CD1c-positive myeloid dendritic cell (primary cell): ENCODE results near the gene PTOV1.

Source experiments
- DNase-seq: peaks from one replicate; pipeline ENCODE4 v3.0.0-alpha.2; 2016; ENCODE audit errors: extremely low spot score

PTOV1 gene

DNA sequence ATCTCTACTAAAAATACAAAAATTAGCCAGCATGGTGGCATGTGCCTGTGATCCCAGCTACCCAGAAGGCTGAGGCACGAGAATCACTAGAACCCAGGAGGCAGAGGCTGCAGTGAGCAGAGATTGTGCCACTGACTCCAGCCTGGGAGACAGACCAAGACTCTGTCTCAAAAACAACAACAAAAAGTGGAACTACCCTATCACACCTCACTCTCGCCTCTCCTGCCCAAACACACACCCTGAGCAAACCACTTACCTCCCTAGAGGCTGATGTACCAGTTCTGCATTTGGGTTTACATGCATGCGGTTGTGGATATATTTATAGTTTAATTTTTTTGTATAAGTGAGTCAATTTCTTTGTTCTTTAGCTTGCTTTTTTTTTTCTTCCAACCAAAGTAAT lies 7.7 kb upstream of the PTOV1 start:
- DNase-seq: peak; percentile 13

DNA sequence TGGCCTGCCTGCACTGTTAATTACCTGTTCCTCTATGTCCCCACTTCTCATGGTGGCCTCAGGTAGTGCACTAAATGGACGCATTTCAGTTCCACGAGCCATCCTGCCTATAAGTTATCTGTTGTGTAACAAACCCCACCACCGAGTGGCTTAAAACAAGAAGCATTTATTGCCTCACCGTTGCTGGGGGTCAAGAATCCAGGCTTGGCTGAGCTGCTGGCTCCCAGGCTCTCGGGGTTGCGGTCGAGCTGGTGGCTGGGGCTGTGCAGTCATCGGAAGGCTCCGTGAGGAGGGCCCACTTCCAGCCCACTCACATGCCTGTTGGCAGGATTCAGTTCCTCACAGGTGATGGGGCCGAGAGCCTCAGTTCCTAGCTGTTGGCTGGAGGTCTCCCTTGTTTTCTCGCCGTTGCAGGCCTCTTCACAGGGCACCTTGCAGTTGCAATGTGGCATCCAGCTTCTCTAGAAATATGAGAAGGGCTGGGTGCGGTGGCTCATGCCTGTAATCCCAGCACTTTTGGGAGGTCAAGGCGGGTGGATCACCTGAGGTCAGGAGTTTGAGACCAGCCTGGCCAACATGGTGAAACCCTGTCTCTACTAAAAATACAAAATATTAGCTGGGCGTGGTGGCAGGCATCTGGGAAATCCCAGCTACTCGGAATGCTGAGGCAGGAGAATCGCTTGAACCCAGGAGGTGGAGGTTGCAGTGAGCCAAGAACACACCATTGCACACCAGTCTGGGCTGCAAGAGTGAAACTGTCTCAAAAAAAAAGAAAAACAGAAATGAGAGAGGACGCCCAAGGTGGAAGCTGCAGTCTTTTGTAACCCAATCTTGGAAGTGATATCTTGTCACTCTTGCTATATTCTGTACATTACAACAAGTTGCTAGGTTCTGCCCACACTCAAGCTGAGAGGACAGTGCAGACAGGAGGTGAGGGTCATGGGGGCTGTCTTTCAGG lies 6.5 kb upstream of the PTOV1 start:
- peak; percentile 56 for DNase-seq

GRCh38 chr19:49845414-49845813 lies 5.5 kb upstream of the PTOV1 start:
- no peak for DNase-seq

- DNase-seq: no peak
Observed at GRCh38 chr19:49846408-49846807, 4.6 kb upstream of the PTOV1 start.

- peak; percentile 72 for DNase-seq
Observed at GRCh38 chr19:49847731-49848696, 2.9 kb upstream of the PTOV1 start.

DNA sequence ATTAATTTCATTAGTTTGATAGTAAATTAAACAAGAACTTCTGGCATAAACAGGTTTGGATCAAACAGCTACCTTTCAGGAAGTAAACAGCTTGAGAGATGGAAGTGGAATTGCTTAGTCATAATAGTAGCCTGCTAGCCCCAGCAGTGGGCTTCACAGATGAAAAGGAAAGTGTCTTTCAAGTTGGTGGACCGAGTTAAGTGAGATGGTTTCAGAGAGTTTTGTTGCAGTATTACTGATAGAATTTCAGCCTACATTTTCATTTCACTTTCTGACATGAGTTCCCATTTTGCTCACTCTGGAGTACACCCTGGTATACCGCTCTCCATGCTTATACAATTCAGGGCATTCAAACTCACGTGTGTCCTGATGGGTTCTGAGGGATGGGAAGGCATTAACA lies 2.0 kb upstream of the PTOV1 start:
- peak; percentile 31 for DNase-seq

DNA sequence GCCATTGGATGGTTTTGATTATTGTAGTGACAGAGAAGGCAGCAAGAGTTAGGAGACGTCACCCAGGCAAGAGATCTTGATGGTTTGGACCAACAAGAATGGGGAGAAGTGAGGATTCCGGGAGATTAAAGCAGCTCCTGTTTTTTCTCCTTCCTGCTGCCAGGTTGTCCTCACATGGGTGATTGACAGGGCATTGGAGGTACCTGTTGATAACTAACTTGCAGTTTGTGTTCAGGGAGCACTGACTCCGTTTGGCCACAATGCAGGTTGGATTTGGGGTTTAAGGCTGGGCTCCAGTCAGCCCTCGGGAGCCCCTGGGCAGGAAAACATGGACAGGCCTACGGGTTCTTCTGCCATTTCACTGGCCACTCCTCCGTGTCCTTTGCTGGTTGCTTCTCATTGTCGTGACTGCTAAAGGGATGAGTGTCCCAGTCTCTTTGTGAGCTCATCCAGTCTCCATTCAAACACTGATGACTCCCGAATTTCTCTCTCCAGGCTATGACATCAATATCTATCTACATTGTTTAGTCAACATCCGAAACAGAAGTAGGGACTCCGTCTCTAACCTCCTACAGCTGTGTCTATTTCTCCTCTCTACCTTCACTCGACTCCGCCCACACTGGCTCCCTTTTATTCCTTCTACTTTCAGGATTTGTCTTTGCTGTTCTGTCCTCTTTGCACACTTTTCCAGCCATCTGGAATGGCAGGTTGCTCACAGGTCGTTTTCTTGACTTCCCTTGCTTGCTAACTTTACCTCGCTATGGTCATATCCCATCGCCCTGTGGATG lies 1.3 kb upstream of the PTOV1 start:
- no peak for DNase-seq

- DNase-seq: no peak
Observed at GRCh38 chr19:49850221-49850486, 805 bp upstream of the PTOV1 start.

DNA sequence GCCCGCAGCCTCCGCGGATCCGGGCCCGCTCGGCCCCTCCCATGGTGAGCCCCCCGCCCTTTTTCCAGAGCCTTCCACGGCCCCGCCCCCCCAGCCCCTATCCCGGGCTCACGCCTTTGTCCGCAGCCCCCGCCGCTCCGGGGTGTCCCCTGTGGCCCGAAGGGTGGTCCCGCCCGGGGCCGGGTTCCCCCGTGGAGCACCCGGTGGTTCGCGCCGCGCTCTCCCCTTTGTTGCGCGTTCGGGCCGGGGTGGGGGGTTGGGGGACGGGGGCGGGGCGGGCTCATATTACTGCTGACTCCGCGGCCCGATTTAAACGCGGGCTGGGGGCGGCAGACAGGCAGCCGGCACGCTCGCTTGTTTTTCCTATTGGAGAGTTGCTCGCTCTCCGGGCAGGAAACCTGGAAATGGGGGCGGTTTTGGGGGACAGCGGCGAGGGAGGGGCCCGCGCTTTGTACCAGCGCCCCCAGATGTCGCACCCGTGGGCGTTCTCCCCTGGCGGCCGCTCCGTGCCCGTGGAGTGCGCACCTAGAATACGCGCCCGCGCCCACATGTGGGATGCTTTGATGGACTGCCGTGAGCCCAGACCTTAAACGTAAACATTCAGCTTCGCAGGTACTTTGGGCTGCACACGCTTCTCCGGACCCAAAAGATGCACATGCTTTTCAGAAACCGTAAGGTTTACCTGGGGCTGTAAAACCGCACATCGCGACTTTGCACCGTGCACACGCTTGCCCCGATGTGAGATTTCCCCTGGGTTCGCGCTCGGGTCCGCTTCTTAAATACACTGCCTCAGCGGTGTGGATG lies 699 bp downstream of the PTOV1 start:
- no peak for DNase-seq

DNA sequence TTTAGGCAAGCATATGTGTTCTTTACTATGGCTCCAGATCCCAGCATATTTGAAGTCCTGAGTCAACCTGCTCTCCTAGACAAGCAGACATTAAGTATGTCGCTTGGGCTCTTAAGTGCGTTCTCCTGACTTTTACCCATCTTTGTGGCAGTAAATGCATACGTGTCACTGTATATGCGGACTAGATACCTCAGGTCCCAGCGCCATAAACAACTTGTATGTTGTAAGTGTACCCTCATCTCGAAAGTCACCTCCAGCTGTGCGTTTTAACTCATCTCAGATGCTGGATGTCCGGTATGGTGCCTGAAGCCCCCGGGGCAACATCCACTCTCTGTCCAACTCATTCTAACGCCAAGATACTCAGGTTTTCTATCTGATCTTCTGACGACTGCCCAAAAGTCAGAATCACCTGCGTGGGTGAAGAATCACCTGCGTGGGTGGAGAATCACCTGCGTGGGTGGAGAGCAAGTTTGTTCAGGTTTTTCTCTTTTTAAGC lies 1.7 kb downstream of the PTOV1 start:
- no peak for DNase-seq

GRCh38 chr19:49853852-49854377 lies 3.0 kb downstream of the PTOV1 start:
- no peak for DNase-seq

- DNase-seq: no peak
Observed at GRCh38 chr19:49854378-49855263, 3.7 kb downstream of the PTOV1 start.

GRCh38 chr19:49855277-49855675 lies 4.3 kb downstream of the PTOV1 start:
- no peak for DNase-seq

DNA sequence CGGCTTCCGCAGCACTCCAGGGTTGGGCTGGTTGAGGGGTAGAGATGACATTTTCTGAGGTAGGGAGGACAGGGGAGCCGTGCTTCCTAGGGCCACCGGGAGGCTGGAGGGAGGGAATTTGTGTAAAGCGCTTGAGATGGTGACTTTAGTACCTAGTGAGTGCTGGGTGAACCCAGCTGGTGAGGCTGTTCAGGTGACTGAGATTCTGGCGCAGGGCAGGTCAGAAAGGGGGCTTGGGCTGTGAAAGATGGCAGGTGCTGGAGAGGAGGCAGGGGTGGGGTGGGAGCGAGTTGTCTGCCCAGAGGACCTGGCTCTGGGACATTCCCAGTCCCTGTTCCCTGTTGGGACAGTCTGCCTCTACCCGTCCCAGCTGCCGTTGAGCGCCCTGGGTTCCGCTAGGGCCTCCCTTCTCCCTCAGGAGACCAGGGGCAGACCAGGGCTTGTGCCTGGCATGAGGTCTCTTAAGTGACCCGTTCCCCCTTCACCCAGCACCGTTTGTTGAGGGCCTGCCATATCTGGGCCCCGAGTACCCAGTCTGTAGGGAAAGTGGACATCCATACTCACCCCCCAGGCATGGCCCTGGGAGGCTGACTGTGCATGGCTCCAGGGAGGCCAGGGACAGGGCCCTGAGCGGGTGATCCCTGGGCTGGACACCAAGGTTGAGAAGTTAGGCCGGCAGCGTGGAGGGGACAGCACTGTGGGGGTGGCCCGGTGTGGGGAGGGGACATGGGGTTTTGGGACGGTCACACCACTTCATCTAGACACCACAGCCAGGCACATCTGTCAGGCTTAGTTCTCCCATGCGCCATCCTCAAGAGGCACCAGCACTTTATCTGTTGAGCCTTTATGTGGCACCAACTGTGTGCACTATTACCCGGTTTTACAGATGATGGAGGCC lies 5.0 kb downstream of the PTOV1 start:
- DNase-seq: no peak

GRCh38 chr19:49856574-49857021 lies 5.6 kb downstream of the PTOV1 start:
- DNase-seq: no peak

DNA sequence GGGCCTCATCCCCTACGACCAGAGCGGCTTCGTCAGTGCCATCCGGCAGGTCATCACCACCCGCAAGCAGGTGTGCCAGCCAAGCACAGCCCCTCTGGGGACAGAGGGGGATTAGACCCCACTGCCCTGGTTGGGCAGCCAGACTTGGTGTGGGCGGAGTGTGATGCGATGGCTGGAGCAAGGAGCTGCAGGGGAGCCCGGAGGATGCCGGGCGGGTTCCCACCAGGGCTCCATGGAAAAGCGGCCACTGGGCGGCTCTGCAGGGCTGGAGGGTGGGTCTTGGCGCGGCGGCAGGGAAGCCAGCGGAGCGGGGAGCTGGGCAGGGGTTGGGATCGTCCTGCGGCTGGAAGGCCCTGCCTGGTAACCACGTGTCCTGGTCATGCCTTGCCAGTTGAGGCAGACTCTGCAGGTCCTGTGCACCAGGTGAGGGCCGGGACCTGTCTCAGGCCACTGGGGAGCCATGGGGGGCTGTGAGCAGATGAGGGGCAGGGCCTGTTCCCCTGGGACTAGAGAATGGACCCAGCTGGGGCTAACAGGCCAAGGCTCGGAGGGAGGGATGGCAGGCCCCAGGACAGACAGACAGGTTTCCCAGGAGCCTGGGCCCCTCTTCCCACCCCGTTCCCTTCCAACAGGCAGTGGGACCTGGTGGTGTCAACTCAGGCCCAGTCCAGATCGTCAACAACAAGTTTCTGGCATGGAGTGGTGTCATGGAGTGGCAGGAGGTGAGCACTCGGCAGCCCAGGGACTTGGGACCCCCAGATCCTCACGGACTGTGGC lies 6.3 kb downstream of the PTOV1 start:
- no peak for DNase-seq

- DNase-seq: no peak
Observed at GRCh38 chr19:49857838-49858087, 6.8 kb downstream of the PTOV1 start.
